Brain pericyte (primary cell): ENCODE data around the gene PRKCH.

Source experiments
- DNase-seq: peaks from one replicate; pipeline ENCODE4 v3.0.0-alpha.2; 2012; ENCODE audit warnings: low read depth, low spot score

The PRKCH gene

GRCh38 chr14:61321385-61322010 is at the start of gene PRKCH:
Gene PRKCH, plus strand, starts transcription at chr14:61321579. Its CDS starts 523 bp downstream, at chr14:61322102.
- DNase-seq: no peak

GRCh38 chr14:61277232-61277631 is 44.1 kb upstream of the PRKCH start:
- no peak for DNase-seq

GRCh38 chr14:61277784-61278183 is 43.6 kb upstream of the PRKCH start:
- no peak for DNase-seq

- DNase-seq: no peak
Observed at GRCh38 chr14:61279082-61279481, 42.3 kb upstream of the PRKCH start.

- DNase-seq: no peak
Observed at GRCh38 chr14:61280092-61280525, 41.3 kb upstream of the PRKCH start.

GRCh38 chr14:61280526-61281185 is 40.7 kb upstream of the PRKCH start:
- no peak for DNase-seq

- no peak for DNase-seq
Observed at GRCh38 chr14:61281186-61281947, 40.0 kb upstream of the PRKCH start, which contains the start of gene TMEM30B. Gene TMEM30B, minus strand, starts transcription at chr14:61281338. Its CDS starts 191 bp downstream, at chr14:61281147.

- no peak for DNase-seq
Observed at GRCh38 chr14:61281948-61282275, 39.5 kb upstream of the PRKCH start.

- no peak for DNase-seq
Observed at GRCh38 chr14:61282746-61283145, 38.6 kb upstream of the PRKCH start.

- DNase-seq: no peak
Observed at GRCh38 chr14:61284001-61284400, 37.4 kb upstream of the PRKCH start.

- DNase-seq: no peak
Observed at GRCh38 chr14:61285364-61285763, 36.0 kb upstream of the PRKCH start.

- DNase-seq: no peak
Observed at GRCh38 chr14:61287196-61287595, 34.2 kb upstream of the PRKCH start.

- DNase-seq: no peak
Observed at GRCh38 chr14:61288228-61288627, 33.2 kb upstream of the PRKCH start.

GRCh38 chr14:61288720-61289119 is 32.7 kb upstream of the PRKCH start:
- no peak for DNase-seq

- no peak for DNase-seq
Observed at GRCh38 chr14:61290701-61291100, 30.7 kb upstream of the PRKCH start.

GRCh38 chr14:61296151-61296550 is 25.2 kb upstream of the PRKCH start:
- DNase-seq: no peak

- DNase-seq: no peak
Observed at GRCh38 chr14:61296719-61297502, 24.5 kb upstream of the PRKCH start.

- DNase-seq: no peak
Observed at GRCh38 chr14:61297581-61297980, 23.8 kb upstream of the PRKCH start.

- no peak for DNase-seq
Observed at GRCh38 chr14:61298824-61299223, 22.6 kb upstream of the PRKCH start.

- no peak for DNase-seq
Observed at GRCh38 chr14:61300209-61300608, 21.2 kb upstream of the PRKCH start.

GRCh38 chr14:61300754-61301153 is 20.6 kb upstream of the PRKCH start:
- no peak for DNase-seq

GRCh38 chr14:61304688-61305087 is 16.7 kb upstream of the PRKCH start:
- no peak for DNase-seq
